ENCODE data around the gene CRLF2.
"Not testable (repeated sequence)": the region's sequence is repeated elsewhere in the genome, so short reads cannot be mapped to it uniquely, and the experiment has no call there.

The CRLF2 gene

GRCh38 chrX:1244164-1245076 lies 32.0 kb upstream of the CRLF2 start:
- Histone ChIP-seq H3K27me3 (replicated peaks; ENCODE audit: insufficient read depth, low read length) (no peaks in the 10 kb centered on the region), H3F3A (ENCODE audit: insufficient read depth, low read length) (no peaks in the 10 kb centered on the region), H3K4me2 (ENCODE audit: low read depth, low read length) (no peak overlapping the region), H3K4me1 (ENCODE audit: low read length) (no peaks in the 10 kb centered on the region), H3K27ac (ENCODE audit: low read length) (no peak overlapping the region), H3K9me2 (replicated peaks; ENCODE audit: insufficient read depth, low read length) (no peaks in the 10 kb centered on the region), H3K79me2 (ENCODE audit: low read length) (no peaks in the 10 kb centered on the region), H3K4me3 (ENCODE audit: low read length) (no peak overlapping the region), H3K9me3 (replicated peaks; ENCODE audit: insufficient read depth, low read length) (no peaks in the 10 kb centered on the region), H3K36me3 (replicated peaks; ENCODE audit: insufficient read depth, low read length) (no peaks in the 10 kb centered on the region), H4K20me1 (ENCODE audit: insufficient read depth, low read length) (no peaks in the 10 kb centered on the region), H2AFZ (ENCODE audit: low read length) (no peak overlapping the region), H3K9ac (ENCODE audit: low read length) (no peak overlapping the region)
- DNase-seq: peak; percentile 24
- TF ChIP-seq EZH2 (optimal IDR thresholded peaks at IDR 0.05; ENCODE audit: low read depth, low read length) (no peak), EZH2phosphoT487 (IDR thresholded peaks at IDR 0.05; ENCODE audit: low read length) (no peak), CTCF (IDR thresholded peaks at IDR 0.05; ENCODE audit: low read length) (peak; percentile 34)

GRCh38 chrX:1242891-1243402 lies 30.5 kb upstream of the CRLF2 start:
- Histone ChIP-seq H3K36me3 (replicated peaks; ENCODE audit: insufficient read depth, low read length) (no peaks in the 10 kb centered on the region), H3K79me2 (ENCODE audit: low read length) (no peaks in the 10 kb centered on the region), H3K9me3 (replicated peaks; ENCODE audit: insufficient read depth, low read length) (no peaks in the 10 kb centered on the region), H2AFZ (ENCODE audit: low read length) (no peak overlapping the region), H3K4me3 (ENCODE audit: low read length) (no peak overlapping the region), H3K9ac (ENCODE audit: low read length) (no peak overlapping the region), H3K27me3 (replicated peaks; ENCODE audit: insufficient read depth, low read length) (no peaks in the 10 kb centered on the region), H3K9me2 (replicated peaks; ENCODE audit: insufficient read depth, low read length) (no peaks in the 10 kb centered on the region), H3F3A (ENCODE audit: insufficient read depth, low read length) (no peaks in the 10 kb centered on the region), H3K27ac (ENCODE audit: low read length) (peak overlapping the region; percentile 43; the same call in 1 of the 2 replicates), H4K20me1 (ENCODE audit: insufficient read depth, low read length) (no peaks in the 10 kb centered on the region), H3K4me1 (ENCODE audit: low read length) (no peaks in the 10 kb centered on the region), H3K4me2 (ENCODE audit: low read depth, low read length) (no peak overlapping the region)
- DNase-seq: no peak
- TF ChIP-seq EZH2 (optimal IDR thresholded peaks at IDR 0.05; ENCODE audit: low read depth, low read length): no peak
- TF ChIP-seq CTCF (IDR thresholded peaks at IDR 0.05; ENCODE audit: low read length): no peak
- no peak for TF ChIP-seq EZH2phosphoT487 (IDR thresholded peaks at IDR 0.05; ENCODE audit: low read length)

- not testable (repeated sequence) for H3K4me2 ChIP-seq (ENCODE audit: low read depth, low read length); H3K79me2 ChIP-seq (ENCODE audit: low read length); DNase-seq
Observed at GRCh38 chrX:1240551-1240950, 28.1 kb upstream of the CRLF2 start.

GRCh38 chrX:1239681-1240142 lies 27.3 kb upstream of the CRLF2 start:
- Histone ChIP-seq H3K27me3 (replicated peaks; ENCODE audit: insufficient read depth, low read length) (no peaks in the 10 kb centered on the region), H3K27ac (ENCODE audit: low read length) (peak overlapping the region; percentile 13; the same call in 1 of the 2 replicates), H3K36me3 (replicated peaks; ENCODE audit: insufficient read depth, low read length) (no peaks in the 10 kb centered on the region), H2AFZ (ENCODE audit: low read length) (no peak overlapping the region), H3K9me3 (replicated peaks; ENCODE audit: insufficient read depth, low read length) (no peaks in the 10 kb centered on the region), H4K20me1 (ENCODE audit: insufficient read depth, low read length) (no peaks in the 10 kb centered on the region), H3K9ac (ENCODE audit: low read length) (no peak overlapping the region), H3F3A (ENCODE audit: insufficient read depth, low read length) (no peaks in the 10 kb centered on the region), H3K9me2 (replicated peaks; ENCODE audit: insufficient read depth, low read length) (no peaks in the 10 kb centered on the region), H3K4me1 (ENCODE audit: low read length) (no peaks in the 10 kb centered on the region), H3K4me2 (ENCODE audit: low read depth, low read length) (no peak overlapping the region), H3K79me2 (ENCODE audit: low read length) (no peaks in the 10 kb centered on the region), H3K4me3 (ENCODE audit: low read length) (no peak overlapping the region)
- TF ChIP-seq CTCF (IDR thresholded peaks at IDR 0.05; ENCODE audit: low read length): no peak
- TF ChIP-seq EZH2 (optimal IDR thresholded peaks at IDR 0.05; ENCODE audit: low read depth, low read length): no peak
- no peak for TF ChIP-seq EZH2phosphoT487 (IDR thresholded peaks at IDR 0.05; ENCODE audit: low read length)
- DNase-seq: no peak

More at GRCh38 chrX:1240551-1240950, 28.1 kb upstream of the CRLF2 start:
- H3K36me3 ChIP-seq (replicated peaks; ENCODE audit: insufficient read depth, low read length); H3K4me3 ChIP-seq (ENCODE audit: low read length); H3K9me2 ChIP-seq (replicated peaks; ENCODE audit: insufficient read depth, low read length); H3K27ac ChIP-seq (ENCODE audit: low read length); H3K27me3 ChIP-seq (replicated peaks; ENCODE audit: insufficient read depth, low read length); H3K9me3 ChIP-seq (replicated peaks; ENCODE audit: insufficient read depth, low read length); H3K4me1 ChIP-seq (ENCODE audit: low read length); H3F3A ChIP-seq (ENCODE audit: insufficient read depth, low read length); H4K20me1 ChIP-seq (ENCODE audit: insufficient read depth, low read length); H2AFZ ChIP-seq (ENCODE audit: low read length); H3K9ac ChIP-seq (ENCODE audit: low read length): not testable (repeated sequence)

All from MM.1S (cell line).